ENCODE results near the gene JPH3.
A peak's percentile ranks its signal among the peaks of the same experiment; 100 is the strongest.

Gene JPH3

DNA sequence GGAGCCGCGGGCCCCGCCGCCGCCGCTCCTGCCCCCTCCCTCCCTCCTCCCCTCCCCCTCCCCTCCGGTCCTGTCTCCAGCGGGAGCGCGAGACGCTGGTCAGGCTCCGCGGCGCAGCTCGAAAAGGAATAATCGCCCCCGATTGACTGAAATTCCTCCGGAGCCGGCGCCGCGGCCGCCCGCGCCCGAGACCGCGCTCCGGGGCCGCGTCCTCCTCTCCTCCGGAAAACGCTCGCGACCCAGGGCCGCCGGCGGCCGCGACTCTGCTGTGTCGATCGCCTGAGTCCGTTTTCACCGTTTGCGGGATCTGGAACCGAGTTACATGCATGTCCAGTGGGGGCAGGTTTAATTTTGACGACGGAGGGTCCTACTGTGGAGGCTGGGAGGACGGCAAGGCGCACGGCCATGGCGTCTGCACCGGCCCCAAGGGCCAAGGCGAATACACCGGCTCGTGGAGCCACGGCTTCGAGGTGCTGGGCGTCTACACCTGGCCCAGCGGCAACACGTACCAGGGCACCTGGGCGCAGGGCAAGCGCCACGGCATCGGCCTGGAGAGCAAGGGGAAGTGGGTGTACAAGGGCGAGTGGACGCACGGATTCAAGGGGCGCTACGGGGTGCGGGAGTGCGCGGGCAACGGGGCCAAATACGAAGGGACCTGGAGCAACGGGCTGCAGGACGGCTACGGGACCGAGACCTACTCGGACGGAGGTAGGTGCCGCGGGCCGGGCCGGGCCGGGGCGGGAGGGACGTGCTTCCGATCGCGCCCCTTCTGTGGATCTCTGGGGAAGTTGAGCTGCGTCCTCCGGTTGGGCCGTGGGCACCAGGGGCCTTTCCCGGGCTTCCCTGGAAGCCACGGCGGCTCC is 744 bp downstream of the JPH3 start:
- no peak for TF ChIP-seq CTCF (IDR thresholded peaks at IDR 0.05; ENCODE audit: insufficient read depth, missing control alignments)
- no peak for FAIRE-seq

GRCh38 chr16:87603684-87604633 is 1.7 kb downstream of the JPH3 start:
- DNase-seq (ENCODE audit: insufficient read length, low spot score) (no peak), FAIRE-seq (no peak)
- no peak for TF ChIP-seq CTCF (IDR thresholded peaks at IDR 0.05; ENCODE audit: insufficient read depth, missing control alignments)

More for the DNA sequence above, 744 bp downstream of the JPH3 start:
- peak; percentile 42 for DNase-seq (ENCODE audit: insufficient read length, low spot score)

- no peak for TF ChIP-seq CTCF (IDR thresholded peaks at IDR 0.05; ENCODE audit: insufficient read depth, missing control alignments)
- FAIRE-seq (no peak), DNase-seq (ENCODE audit: insufficient read length, low spot score) (no peak)
Observed at GRCh38 chr16:87604634-87605111, 2.4 kb downstream of the JPH3 start.

DNA sequence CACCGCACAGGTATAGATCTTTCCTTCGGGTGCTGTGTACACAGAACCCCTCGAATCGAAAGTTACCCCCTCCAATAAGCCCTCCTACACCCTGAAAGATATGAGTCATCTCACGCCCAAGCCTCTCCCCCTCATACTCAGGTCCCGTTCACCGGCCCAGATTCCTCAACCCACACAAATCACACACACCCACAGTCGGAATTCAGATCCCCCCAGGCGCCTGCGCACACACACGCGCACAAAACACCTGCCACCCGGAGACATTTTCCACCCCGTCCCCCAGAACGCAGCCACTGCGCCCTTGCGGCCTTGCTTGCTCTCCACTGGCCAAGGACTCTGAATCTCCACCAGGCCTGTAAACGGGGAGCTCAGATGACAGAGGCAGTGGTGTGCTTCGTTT is 4.9 kb downstream of the JPH3 start:
- TF ChIP-seq CTCF (IDR thresholded peaks at IDR 0.05; ENCODE audit: insufficient read depth, missing control alignments) = no peak
- DNase-seq (ENCODE audit: insufficient read length, low spot score) (no peak), FAIRE-seq (no peak)

DNA sequence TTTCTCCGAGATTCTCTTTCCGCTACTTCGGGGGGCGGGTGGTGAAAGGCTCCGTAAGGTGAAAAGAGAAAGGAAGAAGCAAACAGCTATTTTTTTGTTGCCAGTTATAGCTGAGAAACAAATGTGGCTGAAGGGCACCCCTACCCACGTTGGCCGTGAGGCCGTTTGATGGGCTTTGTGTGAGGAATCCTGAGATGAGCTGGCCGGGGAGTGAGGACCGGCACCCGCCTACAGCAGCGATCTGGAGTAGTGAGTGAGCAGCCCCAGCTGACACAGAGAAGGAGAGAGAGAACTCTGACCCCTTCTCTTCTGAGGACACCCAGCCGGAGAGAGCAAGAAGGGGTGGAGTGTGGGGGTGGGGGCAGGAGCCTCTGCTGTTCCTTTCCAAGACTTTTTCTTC is 5.6 kb downstream of the JPH3 start:
- FAIRE-seq = no peak
- DNase-seq (ENCODE audit: insufficient read length, low spot score) = no peak
- no peak for TF ChIP-seq CTCF (IDR thresholded peaks at IDR 0.05; ENCODE audit: insufficient read depth, missing control alignments)

- no peak for TF ChIP-seq CTCF (IDR thresholded peaks at IDR 0.05; ENCODE audit: insufficient read depth, missing control alignments)
- DNase-seq (ENCODE audit: insufficient read length, low spot score) (no peak), FAIRE-seq (no peak)
Observed at GRCh38 chr16:87608400-87608985, 6.2 kb downstream of the JPH3 start.

All from D721Med (cell line).